Raji (cell line): ENCODE data around the gene SMYD2.

Experiments used
- POLR2A ChIP-seq: IDR thresholded peaks from 2 replicates; pipeline ENCODE4 v1.6.1; 2011; ENCODE audit warnings: low read depth, low read length, control low read depth; ENCODE audit not compliant: insufficient read depth

SMYD2 gene

DNA sequence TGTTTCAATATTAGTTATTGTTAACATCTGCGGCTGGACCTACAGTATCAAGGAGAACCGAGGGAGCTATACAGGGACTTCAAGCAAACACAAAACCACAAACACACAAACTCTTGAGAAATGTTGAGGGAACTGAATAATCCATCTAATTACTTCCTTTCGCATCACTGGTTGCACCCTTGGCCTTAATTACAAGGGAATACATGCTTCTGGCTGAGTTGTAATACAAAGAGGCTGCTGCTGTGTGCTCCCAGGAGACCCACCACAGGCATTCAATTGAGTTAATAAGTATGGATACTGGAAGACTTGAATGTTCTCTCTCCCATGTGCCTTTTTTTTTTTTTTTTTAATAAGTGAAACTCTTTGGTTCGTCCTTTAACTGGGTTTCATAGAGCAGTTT is 16.8 kb upstream of the SMYD2 start:
- TF ChIP-seq POLR2A, result no peak

DNA sequence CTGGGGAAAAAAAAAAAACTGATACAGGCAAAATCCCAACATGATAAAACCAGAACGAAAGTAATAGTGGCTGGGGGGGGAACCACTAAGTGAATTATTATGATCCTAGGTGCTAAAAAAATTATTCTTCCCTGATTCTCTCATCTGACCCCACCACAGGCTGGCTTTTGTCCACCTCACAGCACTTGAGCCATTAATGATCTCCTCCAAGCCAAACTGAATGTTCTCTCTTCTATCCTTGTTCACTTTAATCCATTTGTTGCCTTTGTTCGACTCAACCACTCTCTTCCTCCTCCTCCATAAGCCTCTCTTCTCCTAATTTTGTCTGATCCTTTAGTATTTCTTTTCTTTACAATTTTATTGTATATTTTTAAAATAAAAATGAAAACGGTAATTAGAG is 16.0 kb upstream of the SMYD2 start:
- no peak for TF ChIP-seq POLR2A

GRCh38 chr1:214270097-214270650 is 10.8 kb upstream of the SMYD2 start:
- TF ChIP-seq POLR2A, result no peak

GRCh38 chr1:214271174-214271858 is 9.6 kb upstream of the SMYD2 start:
- TF ChIP-seq POLR2A, result no peak

- TF ChIP-seq POLR2A, result no peak
Observed at GRCh38 chr1:214271995-214272731, 8.8 kb upstream of the SMYD2 start.

- TF ChIP-seq POLR2A, result no peak
Observed at GRCh38 chr1:214272964-214273533, 7.9 kb upstream of the SMYD2 start.

DNA sequence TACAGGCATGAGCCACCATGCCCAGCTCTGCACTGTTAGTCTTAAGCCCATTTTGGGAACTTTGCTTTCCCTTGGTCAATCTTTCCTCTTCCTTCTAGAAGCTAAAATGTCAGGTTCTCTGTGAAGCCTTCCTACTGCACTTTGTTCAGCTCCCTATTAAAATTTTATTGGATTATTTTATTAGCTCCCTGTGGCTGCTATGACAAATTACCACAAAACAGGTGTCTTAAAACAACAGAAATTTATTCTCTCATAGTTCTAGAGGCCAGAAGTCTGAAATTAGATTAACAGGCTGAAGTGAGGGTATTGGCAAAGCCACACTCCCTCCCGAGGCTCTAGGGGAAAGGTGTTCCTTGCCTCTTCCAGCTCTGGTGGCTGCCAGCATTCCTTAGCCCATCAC is 4.2 kb upstream of the SMYD2 start:
- no peak for TF ChIP-seq POLR2A

- TF ChIP-seq POLR2A, result no peak
Observed at GRCh38 chr1:214277704-214278635, 3.0 kb upstream of the SMYD2 start.

GRCh38 chr1:214280386-214281020 is 456 bp upstream of the SMYD2 start:
- TF ChIP-seq POLR2A, result no peak

DNA sequence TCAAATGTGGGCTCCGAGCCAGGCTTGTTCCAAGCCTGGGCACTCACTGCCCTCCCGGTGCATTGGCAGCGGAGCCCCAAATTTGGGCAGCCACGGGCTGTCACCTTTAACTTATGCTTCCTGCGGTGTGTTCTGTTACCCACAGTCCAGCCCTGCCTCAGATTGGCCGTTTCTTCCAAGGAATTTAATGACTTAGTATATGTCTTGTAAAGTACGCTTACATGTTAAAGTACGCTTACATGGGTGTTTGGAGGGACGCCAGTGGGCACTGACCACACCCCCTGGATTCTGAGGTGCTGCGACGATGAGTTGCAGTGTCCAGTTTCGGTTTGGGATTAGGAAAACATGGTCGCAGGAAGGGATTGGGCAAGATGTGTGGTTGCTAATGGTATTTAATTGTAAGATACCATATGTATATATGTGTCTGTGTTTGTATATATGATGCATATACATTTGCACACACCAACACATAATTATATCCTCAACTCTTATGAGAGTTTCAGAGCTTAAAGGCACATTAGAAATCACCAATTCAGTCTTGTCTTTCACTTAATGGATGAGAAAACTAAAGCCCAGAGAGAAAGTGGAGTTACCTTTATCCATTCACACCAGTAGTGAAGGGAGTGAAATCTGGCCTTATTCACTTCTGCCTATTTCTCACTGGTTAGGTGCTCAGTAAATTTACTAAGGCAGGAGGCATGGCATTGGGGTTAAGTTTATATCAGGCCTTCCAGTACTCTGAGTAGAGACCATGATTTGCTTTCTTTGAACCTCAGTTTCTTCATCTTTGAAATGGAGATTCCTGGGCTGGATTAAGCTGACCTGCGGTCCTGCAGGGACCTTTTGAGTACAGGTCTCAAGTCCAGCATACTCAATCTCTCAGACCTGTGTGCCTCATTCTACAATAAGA is 1.0 kb downstream of the SMYD2 start:
- TF ChIP-seq POLR2A, result no peak

GRCh38 chr1:214282630-214283242 is 1.8 kb downstream of the SMYD2 start:
- no peak for TF ChIP-seq POLR2A

- no peak for TF ChIP-seq POLR2A
Observed at GRCh38 chr1:214285610-214286440, 4.9 kb downstream of the SMYD2 start.
